Keratinocyte (primary cell): ENCODE results near the gene POGZ. TPM values are rescaled to one million over a fixed set of nuclear protein-coding genes. Genes with fewer than 3 reads are reported as not detected.

Experiments
- DNase-seq: peaks from one replicate; pipeline ENCODE4 v3.0.0-alpha.2; 2011; ENCODE audit warnings: low read depth, missing footprints, low spot score
- FAIRE-seq: peaks from 2 replicates; lab custom pipeline; 2011; peaks lifted over from hg19 to GRCh38; lab: Jason Lieb, UNC
- H2AFZ ChIP-seq: 2 replicates; pipeline ENCODE4 v1.6.0; 2012; ENCODE audit warnings: low read length, control low read depth, inconsistent platforms; ENCODE audit not compliant: control insufficient read depth
- H3K27ac ChIP-seq: 2 replicates; pipeline ENCODE4 v1.5.1; 2011; ENCODE audit warnings: low read length; ENCODE audit not compliant: control insufficient read depth, insufficient read depth
- H3K27me3 ChIP-seq: 3 replicates; pipeline ENCODE4 v1.6.0; 2011; ENCODE audit warnings: low read length; ENCODE audit not compliant: control insufficient read depth, insufficient read depth; ENCODE audit errors: extremely low read depth
- H3K36me3 ChIP-seq, 2 experiments: 2 replicates in 1 of 2; 3 replicates in 1 of 2; pipeline ENCODE4 v1.5.1; 2011; ENCODE audit warnings: low read length in 2 of 2, mild to moderate bottlenecking in 1 of 2; ENCODE audit not compliant: control insufficient read depth in 2 of 2, insufficient read depth in 2 of 2; ENCODE audit errors: extremely low read depth in 1 of 2
- H3K4me1 ChIP-seq: 3 replicates; pipeline ENCODE4 v1.5.1; 2011; ENCODE audit warnings: low read length; ENCODE audit not compliant: control insufficient read depth, insufficient read depth; ENCODE audit errors: extremely low read depth
- H3K4me2 ChIP-seq: 3 replicates; pipeline ENCODE4 v1.6.0; 2011; ENCODE audit warnings: low read depth, low read length; ENCODE audit not compliant: control insufficient read depth, insufficient read depth; ENCODE audit errors: extremely low read depth
- H3K4me3 ChIP-seq, 3 experiments: fragments of 200-600 bp in 1 of 3; sonication (generic) in 1 of 3; 2 replicates in 2 of 3; 3 replicates in 1 of 3; pipeline ENCODE4 v1.5.1; 2011 to 2016; ENCODE audit warnings: low read length in 3 of 3, mild to moderate bottlenecking in 3 of 3, control low read depth in 2 of 3, inconsistent platforms in 1 of 3, low read depth in 1 of 3, mixed read lengths in 1 of 3, mixed run types in 1 of 3, moderate library complexity in 1 of 3; ENCODE audit not compliant: control insufficient read depth in 2 of 3, insufficient read depth in 2 of 3; ENCODE audit errors: extremely low read depth in 1 of 3
- H3K79me2 ChIP-seq: 2 replicates; pipeline ENCODE4 v1.6.0; 2012; ENCODE audit warnings: low read length; ENCODE audit not compliant: control insufficient read depth, insufficient read depth
- H3K9ac ChIP-seq: 3 replicates; pipeline ENCODE4 v1.6.0; 2011; ENCODE audit warnings: low read length; ENCODE audit not compliant: control insufficient read depth, insufficient read depth; ENCODE audit errors: extremely low read depth
- H3K9me1 ChIP-seq: 3 replicates; pipeline ENCODE4 v1.6.0; 2011; ENCODE audit warnings: low read length; ENCODE audit not compliant: control insufficient read depth, insufficient read depth; ENCODE audit errors: extremely low read depth
- H3K9me3 ChIP-seq: 2 replicates; pipeline ENCODE4 v1.5.1; 2012; ENCODE audit warnings: low read depth, low read length; ENCODE audit not compliant: control insufficient read depth
- H4K20me1 ChIP-seq: 3 replicates; pipeline ENCODE4 v1.6.0; 2011; ENCODE audit warnings: low read length; ENCODE audit not compliant: control insufficient read depth, insufficient read depth; ENCODE audit errors: extremely low read depth
- EZH2 ChIP-seq: IDR thresholded peaks from one replicate; pipeline ENCODE4 v1.6.1; 2012; ENCODE audit warnings: inconsistent platforms, mild to moderate bottlenecking, low read length, moderate library complexity
- dilution Hi-C: fragments of 300-500 bp; cut with MboI; formaldehyde crosslinking; loops from one replicate; pipeline ENCODE4 v1.7.0; 2020; ENCODE audit warnings: low sequenced_read_pairs; ENCODE audit not compliant: extremely low pct_ligation_motif_present
- polyA plus RNA-seq, 5 experiments: library from polyadenylated mRNA; depleted of rRNA in 3 of 5; stranded (reverse) in 3 of 5; stranded (forward) in 1 of 5; unstranded in 1 of 5; fragments of >200 nt; gene quantifications; 1 replicate in 1 of 5; 2 replicates in 3 of 5; 3 replicates in 1 of 5; pipeline versions ENCODE4 v1.2.1 to v1.2.3, GENCODE V29; 2011 to 2012; ENCODE audit warnings: missing spikeins in 2 of 5, low read depth in 1 of 5, low replicate concordance in 1 of 5
- TF ChIP-seq, protein P1 (sequence below), 3 experiments: IDR thresholded peaks in 1 of 3; conservative IDR thresholded peaks in 1 of 3; optimal IDR thresholded peaks in 1 of 3; 2 replicates in 2 of 3; 3 replicates in 1 of 3; pipeline versions ENCODE3 to v1.5.1; 2011; ENCODE audit warnings: low read length in 3 of 3, mild to moderate bottlenecking in 3 of 3, moderate library complexity in 2 of 3, control low read depth in 1 of 3, inconsistent platforms in 1 of 3; ENCODE audit not compliant: insufficient read depth in 2 of 3; ENCODE audit errors: extremely low read depth in 1 of 3

Gene POGZ
- polyA plus RNA-seq, 1 donor (not counting 4 experiments of a cell fraction or from before 2014, with no cell fraction given), result 29.9 TPM

DNA sequence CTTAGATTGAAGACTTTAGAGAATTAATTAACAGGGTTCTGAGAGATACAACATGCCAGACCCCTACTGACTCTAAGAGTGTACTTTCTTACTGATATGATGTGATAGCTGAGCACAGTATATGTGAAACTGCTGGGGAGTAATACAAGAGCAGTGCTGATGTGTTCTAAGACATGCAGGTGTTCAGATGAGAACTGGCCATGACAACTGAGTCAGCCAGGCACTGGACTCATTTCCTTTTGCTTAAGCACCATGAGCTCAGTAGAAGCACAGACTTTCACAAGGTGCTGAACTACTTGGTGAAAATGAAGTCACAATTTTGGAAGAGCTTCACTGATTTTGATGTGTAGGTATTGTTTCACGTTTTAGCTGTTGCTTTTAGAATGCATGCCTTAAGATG is 15.9 kb upstream of the POGZ start:
- H3K27me3 ChIP-seq, result no peaks in the 10 kb centered on the region
- no peak for TF ChIP-seq EZH2
- TF ChIP-seq, protein P1, sequence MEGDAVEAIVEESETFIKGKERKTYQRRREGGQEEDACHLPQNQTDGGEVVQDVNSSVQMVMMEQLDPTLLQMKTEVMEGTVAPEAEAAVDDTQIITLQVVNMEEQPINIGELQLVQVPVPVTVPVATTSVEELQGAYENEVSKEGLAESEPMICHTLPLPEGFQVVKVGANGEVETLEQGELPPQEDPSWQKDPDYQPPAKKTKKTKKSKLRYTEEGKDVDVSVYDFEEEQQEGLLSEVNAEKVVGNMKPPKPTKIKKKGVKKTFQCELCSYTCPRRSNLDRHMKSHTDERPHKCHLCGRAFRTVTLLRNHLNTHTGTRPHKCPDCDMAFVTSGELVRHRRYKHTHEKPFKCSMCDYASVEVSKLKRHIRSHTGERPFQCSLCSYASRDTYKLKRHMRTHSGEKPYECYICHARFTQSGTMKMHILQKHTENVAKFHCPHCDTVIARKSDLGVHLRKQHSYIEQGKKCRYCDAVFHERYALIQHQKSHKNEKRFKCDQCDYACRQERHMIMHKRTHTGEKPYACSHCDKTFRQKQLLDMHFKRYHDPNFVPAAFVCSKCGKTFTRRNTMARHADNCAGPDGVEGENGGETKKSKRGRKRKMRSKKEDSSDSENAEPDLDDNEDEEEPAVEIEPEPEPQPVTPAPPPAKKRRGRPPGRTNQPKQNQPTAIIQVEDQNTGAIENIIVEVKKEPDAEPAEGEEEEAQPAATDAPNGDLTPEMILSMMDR (optimal IDR thresholded peaks at IDR 0.05 in 1 of 3, IDR thresholded peaks at IDR 0.05 in 1 of 3, conservative IDR thresholded peaks at IDR 0.05 in 1 of 3; ENCODE audit: extremely low read depth in 1 of 3, insufficient read depth in 2 of 3, low read length in 3 of 3), result no peak
- no peak overlapping the region for H3K4me3 ChIP-seq
- H3K36me3 ChIP-seq, result no peaks in the 10 kb centered on the region
- no peak overlapping the region for H3K9ac ChIP-seq
- H3K9me3 ChIP-seq, result no peaks in the 10 kb centered on the region
- no peaks in the 10 kb centered on the region for H3K4me1 ChIP-seq
- peak; percentile 55 for FAIRE-seq
- H3K79me2 ChIP-seq, result no peaks in the 10 kb centered on the region
- H3K27ac ChIP-seq, result no peak overlapping the region
- no peak overlapping the region for H3K4me2 ChIP-seq
- no peaks in the 10 kb centered on the region for H4K20me1 ChIP-seq
- DNase-seq, result no peak
- H3K9me1 ChIP-seq, result no peaks in the 10 kb centered on the region
- H2AFZ ChIP-seq, result no peak overlapping the region
- dilution Hi-C loops, result no loop called here

DNA sequence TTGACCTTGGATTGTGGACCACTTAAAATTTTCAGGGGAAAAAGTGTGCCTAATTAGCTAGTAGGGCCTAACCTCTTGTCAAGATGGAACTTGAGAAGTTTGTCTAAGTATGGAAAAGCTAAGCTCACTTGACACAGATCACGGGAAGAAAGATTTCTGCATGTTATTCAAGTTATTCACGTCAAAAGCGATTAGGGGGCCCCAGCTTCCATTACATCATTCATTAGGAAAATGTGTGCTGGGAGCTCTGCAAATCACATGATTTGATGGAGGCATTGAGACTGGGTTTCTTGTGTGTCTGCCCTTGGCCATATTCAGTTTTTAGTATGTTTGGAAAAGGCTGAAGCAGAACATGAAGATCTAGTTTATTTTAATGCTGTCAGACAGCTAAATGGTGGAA is 15.5 kb upstream of the POGZ start:
- no peak overlapping the region for H3K27ac ChIP-seq
- no peaks in the 10 kb centered on the region for H3K4me1 ChIP-seq
- H4K20me1 ChIP-seq, result no peaks in the 10 kb centered on the region
- H3K4me3 ChIP-seq, result no peak overlapping the region
- no peak overlapping the region for H2AFZ ChIP-seq
- H3K36me3 ChIP-seq, result no peaks in the 10 kb centered on the region
- FAIRE-seq, result no peak
- no peak for DNase-seq
- H3K9me3 ChIP-seq, result no peaks in the 10 kb centered on the region
- H3K9me1 ChIP-seq, result no peaks in the 10 kb centered on the region
- no peak for TF ChIP-seq EZH2
- TF ChIP-seq, protein P1 (optimal IDR thresholded peaks at IDR 0.05 in 1 of 3, IDR thresholded peaks at IDR 0.05 in 1 of 3, conservative IDR thresholded peaks at IDR 0.05 in 1 of 3; ENCODE audit: extremely low read depth in 1 of 3, insufficient read depth in 2 of 3, low read length in 3 of 3), result no peak
- H3K9ac ChIP-seq, result no peak overlapping the region
- dilution Hi-C loops, result no loop called here
- no peaks in the 10 kb centered on the region for H3K27me3 ChIP-seq
- H3K79me2 ChIP-seq, result no peaks in the 10 kb centered on the region
- no peak overlapping the region for H3K4me2 ChIP-seq
